Measurements from ENCODE around the gene TNFRSF11A.

- no peak for TF ChIP-seq CTCF (IDR thresholded peaks at IDR 0.05 in 8 of 11, conservative IDR thresholded peaks at IDR 0.05 in 3 of 11)
- no peak for TF ChIP-seq POLR2A (IDR thresholded peaks at IDR 0.05)
Measured at GRCh38 chr18:62332964-62333695, 8.0 kb downstream of the TNFRSF11A start.

Measured in spleen (tissue), 7 donors.